Upper lobe of left lung (tissue), 4 donors: Measurements from ENCODE around the gene PLD3.

ENCODE experiments used
- CTCF ChIP-seq, 6 experiments: fragments of 450-650 bp in 4 of 6; fragments of 200-600 bp in 2 of 6; sonication (generic) in 2 of 6; IDR thresholded peaks; one replicate each; pipeline ENCODE4 v1.5.1; 2016 to 2019; ENCODE audit warnings: antibody characterized with exemption in 6 of 6
- POLR2A ChIP-seq, 4 donors: fragments of 450-650 bp; IDR thresholded peaks; one replicate each; pipeline ENCODE4 v1.5.1; 2016 to 2017; ENCODE audit warnings: antibody characterized with exemption in 4 of 4, mild to moderate bottlenecking in 2 of 4
- POLR2AphosphoS5 ChIP-seq, 2 donors: sonication (generic); formaldehyde crosslinking; IDR thresholded peaks; one replicate each; pipeline ENCODE4 v1.5.1; 2017; ENCODE audit warnings: antibody characterized with exemption in 2 of 2

DNA sequence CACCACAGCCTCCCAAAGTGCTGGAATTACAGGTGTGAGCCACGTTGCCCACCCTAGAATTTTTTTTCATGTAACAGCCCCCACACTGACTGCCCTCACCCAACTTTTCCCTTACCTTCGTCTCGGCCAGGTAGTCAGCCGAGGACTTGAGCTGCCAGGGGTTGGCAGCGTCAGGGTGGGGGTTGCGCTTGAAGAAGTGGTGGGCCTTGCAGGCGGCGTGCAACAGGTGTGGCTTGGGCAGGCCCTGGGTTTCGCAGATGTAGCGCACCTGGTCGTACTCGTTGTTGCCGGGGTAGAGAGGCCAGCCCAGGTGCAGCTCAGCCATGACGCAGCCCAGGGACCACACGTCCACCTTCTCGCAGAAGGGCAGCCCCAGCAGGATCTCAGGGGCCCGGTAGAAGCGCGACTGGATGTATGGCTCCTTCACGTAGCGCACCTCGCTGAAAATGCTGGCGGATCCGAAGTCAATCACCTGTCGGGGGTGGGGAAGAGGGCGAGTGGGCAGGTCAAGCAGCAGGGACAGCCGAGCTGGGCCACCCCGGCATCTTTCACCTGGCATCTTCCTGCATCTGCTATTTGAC, 35.3 kb downstream of the PLD3 start:
- TF ChIP-seq POLR2A (IDR thresholded peaks at IDR 0.05) = no peak
- TF ChIP-seq CTCF (IDR thresholded peaks at IDR 0.05) = no peak
- no peak for TF ChIP-seq POLR2AphosphoS5 (IDR thresholded peaks at IDR 0.05)
